Mesenchymal stem cell (in vitro differentiated cells and primary cell): ENCODE data around the gene SLC35F3.

Source experiments
- DNase-seq: peaks from one replicate; pipeline ENCODE4 v3.0.0-alpha.2; 2013
- H2AFZ ChIP-seq: one replicate; pipeline ENCODE4 v1.6.1; 2013; ENCODE audit warnings: low read depth, mild to moderate bottlenecking, control low read depth, inconsistent platforms, low read length, moderate library complexity
- H2AK5ac ChIP-seq: 2 replicates; pipeline ENCODE4 v1.6.1; 2013; ENCODE audit warnings: low read length, moderate library complexity, mild to moderate bottlenecking, inconsistent platforms; ENCODE audit not compliant: severe bottlenecking
- H2BK120ac ChIP-seq: one replicate; pipeline ENCODE4 v1.6.1; 2013; ENCODE audit warnings: low read depth, mild to moderate bottlenecking, inconsistent platforms, low read length, moderate library complexity
- H2BK12ac ChIP-seq, 2 experiments: one replicate each; pipeline ENCODE4 v1.6.1; 2013; ENCODE audit warnings: inconsistent platforms in 2 of 2, low read length in 2 of 2, mild to moderate bottlenecking in 2 of 2, moderate library complexity in 2 of 2, control low read depth in 1 of 2
- H2BK15ac ChIP-seq: one replicate; pipeline ENCODE4 v1.6.1; 2013; ENCODE audit warnings: mild to moderate bottlenecking, low read depth, inconsistent platforms; ENCODE audit not compliant: poor library complexity, severe bottlenecking
- H2BK5ac ChIP-seq: 2 replicates; pipeline ENCODE4 v1.6.1; 2013; ENCODE audit warnings: low read depth, mild to moderate bottlenecking, low read length, control low read depth, inconsistent platforms; ENCODE audit not compliant: poor library complexity, severe bottlenecking
- H3K14ac ChIP-seq, 2 experiments: one replicate each; pipeline ENCODE4 v1.6.1; 2013; ENCODE audit warnings: inconsistent platforms in 2 of 2, low read length in 2 of 2, control low read depth in 1 of 2, mild to moderate bottlenecking in 1 of 2, moderate library complexity in 1 of 2
- H3K18ac ChIP-seq, 2 experiments: one replicate each; pipeline ENCODE4 v1.6.1; 2013; ENCODE audit warnings: inconsistent platforms in 2 of 2, low read length in 2 of 2, control low read depth in 1 of 2, low read depth in 1 of 2, mild to moderate bottlenecking in 1 of 2
- H3K23ac ChIP-seq, 2 experiments: one replicate each; pipeline ENCODE4 v1.6.1; 2013; ENCODE audit warnings: inconsistent platforms in 2 of 2, low read length in 2 of 2, mild to moderate bottlenecking in 2 of 2, moderate library complexity in 2 of 2, control low read depth in 1 of 2
- H3K27ac ChIP-seq: 2 replicates; pipeline ENCODE4 v1.5.1; 2013; ENCODE audit warnings: mild to moderate bottlenecking, moderate library complexity, low read length, control low read depth, inconsistent platforms; ENCODE audit not compliant: poor library complexity, severe bottlenecking
- H3K27me3 ChIP-seq, 2 experiments: 2 replicates each; pipeline versions ENCODE4 v1.6.1 to v1.7.0; 2013; ENCODE audit warnings: low read length in 2 of 2, mild to moderate bottlenecking in 2 of 2, moderate library complexity in 2 of 2, control low read depth in 1 of 2, inconsistent platforms in 1 of 2; ENCODE audit not compliant: control insufficient read depth in 1 of 2, insufficient read depth in 1 of 2
- H3K36me3 ChIP-seq, 2 experiments: 2 replicates each; pipeline versions ENCODE4 v1.6.1 to v1.7.0; 2013; ENCODE audit warnings: low read length in 2 of 2, control low read depth in 1 of 2, inconsistent platforms in 1 of 2, low read depth in 1 of 2, mild to moderate bottlenecking in 1 of 2; ENCODE audit not compliant: insufficient read depth in 2 of 2, control insufficient read depth in 1 of 2
- H3K4ac ChIP-seq, 2 experiments: one replicate each; pipeline ENCODE4 v1.6.1; 2013; ENCODE audit warnings: inconsistent platforms in 2 of 2, low read length in 2 of 2, mild to moderate bottlenecking in 2 of 2, moderate library complexity in 2 of 2, control low read depth in 1 of 2, low read depth in 1 of 2
- H3K4me1 ChIP-seq: 2 replicates; pipeline ENCODE4 v1.6.1; 2013; ENCODE audit warnings: low read depth, low read length, control low read depth; ENCODE audit not compliant: control insufficient read depth, insufficient read depth
- H3K4me2 ChIP-seq: 2 replicates; pipeline ENCODE4 v1.6.1; 2013; ENCODE audit warnings: low read length, mild to moderate bottlenecking, inconsistent platforms; ENCODE audit not compliant: poor library complexity, severe bottlenecking
- H3K4me3 ChIP-seq, 2 experiments: 2 replicates each; pipeline versions ENCODE4 v1.5.1 to v1.7.0; 2013; ENCODE audit warnings: low read length in 2 of 2, mild to moderate bottlenecking in 2 of 2, control low read depth in 1 of 2, low read depth in 1 of 2; ENCODE audit not compliant: insufficient read depth in 1 of 2
- H3K79me1 ChIP-seq: replicated peaks from 2 replicates; pipeline ENCODE4 v1.6.1; 2013; ENCODE audit warnings: mild to moderate bottlenecking, control low read depth, low read length, inconsistent platforms; ENCODE audit not compliant: poor library complexity, severe bottlenecking
- H3K9ac ChIP-seq: 2 replicates; pipeline ENCODE4 v1.7.0; 2013; ENCODE audit warnings: mild to moderate bottlenecking, low read length, moderate library complexity
- H3K9me3 ChIP-seq: 2 replicates; pipeline ENCODE4 v1.7.0; 2013; ENCODE audit warnings: mild to moderate bottlenecking, low read length; ENCODE audit not compliant: control insufficient read depth
- H4K8ac ChIP-seq: one replicate; pipeline ENCODE4 v1.6.1; 2013; ENCODE audit warnings: inconsistent platforms, mild to moderate bottlenecking, low read length, moderate library complexity
- H4K91ac ChIP-seq: one replicate; pipeline ENCODE4 v1.6.1; 2013; ENCODE audit warnings: mild to moderate bottlenecking, low read length, inconsistent platforms
- WGBS: methylation state at CpG from one replicate; pipeline ENCODE4 v1.1.7; 2013; ENCODE audit warnings: mixed read lengths; 5-methylcytosine and 5-hydroxymethylcytosine counted together

The SLC35F3 gene

DNA sequence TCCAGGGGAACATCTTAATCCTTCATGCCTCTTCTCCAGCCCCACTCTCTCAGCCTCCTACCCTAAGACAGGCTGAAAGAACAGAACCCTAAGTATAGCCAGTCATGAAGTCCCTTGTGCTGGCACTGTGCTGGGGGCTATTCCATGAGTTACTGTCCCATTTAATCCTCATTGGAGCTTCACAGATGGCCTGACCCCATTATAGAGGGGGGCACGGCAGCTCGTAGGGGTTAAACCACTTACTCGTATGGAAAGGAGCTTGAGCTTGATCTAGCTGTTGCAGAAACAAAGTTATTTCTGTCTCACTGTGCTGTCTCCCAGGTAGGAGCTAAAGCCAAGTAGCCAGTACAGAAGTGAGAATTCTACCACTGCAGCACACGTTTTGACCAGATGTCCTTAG is 265.6 kb downstream of the SLC35F3 start:
- Histone ChIP-seq H3K27me3 (peaks cover 0 to 3% of the 10 kb centered on the region in 2 experiments), H2BK120ac (no peak overlapping the region)
- 58% methylated on average over 4 of the region's 4 CpGs for WGBS

DNA sequence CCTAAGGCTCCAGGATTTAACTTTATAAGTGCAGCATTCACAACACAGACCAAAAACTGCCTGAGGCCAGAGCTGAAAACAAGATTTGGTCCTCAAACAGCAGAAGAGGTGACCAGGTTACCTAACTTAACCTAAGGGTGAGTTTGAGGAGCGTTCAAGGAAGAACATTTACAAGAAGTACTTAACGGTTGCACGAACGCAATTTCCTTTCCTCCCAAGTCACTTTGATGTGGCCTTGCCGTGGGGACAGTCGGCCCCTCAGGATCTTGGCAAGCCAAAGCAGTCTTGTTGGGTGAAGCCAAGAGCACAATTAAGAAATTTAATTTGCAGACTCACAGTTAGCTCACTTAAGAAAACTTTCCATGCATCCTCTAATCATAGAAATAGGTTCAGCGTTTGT is 266.1 kb downstream of the SLC35F3 start:
- H4K91ac ChIP-seq, result no peak overlapping the region
- no peaks in the 10 kb centered on the region for H3K9me3 ChIP-seq
- H3K9ac ChIP-seq, result no peak overlapping the region
- H3K27me3 ChIP-seq, result peaks cover 0 to 3% of the 10 kb centered on the region in 2 experiments
- no peaks in the 10 kb centered on the region for H3K36me3 ChIP-seq
- H3K23ac ChIP-seq, result no peak overlapping the region
- H3K27ac ChIP-seq, result no peak overlapping the region
- H2BK12ac ChIP-seq, result no peak overlapping the region
- no peak overlapping the region for H2AK5ac ChIP-seq
- H2BK5ac ChIP-seq, result no peak overlapping the region
- no peak overlapping the region for H4K8ac ChIP-seq
- DNase-seq, result no peak
- H2BK15ac ChIP-seq, result no peak overlapping the region
- H3K14ac ChIP-seq, result no peak overlapping the region
- WGBS, result 71% methylated on average over 7 of the region's 7 CpGs
- no peak overlapping the region for H2AFZ ChIP-seq
- H3K18ac ChIP-seq, result no peak overlapping the region
- no peaks in the 10 kb centered on the region for H3K79me1 ChIP-seq
- H3K4me2 ChIP-seq, result no peak overlapping the region
- H3K4me1 ChIP-seq, result no peaks in the 10 kb centered on the region
- H3K4ac ChIP-seq, result no peak overlapping the region
- H3K4me3 ChIP-seq, result no peak overlapping the region
- no peak overlapping the region for H2BK120ac ChIP-seq

More for the DNA sequence above, 265.6 kb downstream of the SLC35F3 start:
- H2AK5ac ChIP-seq, result no peak overlapping the region
- H3K4me2 ChIP-seq, result no peak overlapping the region
- H3K4me3 ChIP-seq, result no peak overlapping the region
- H3K4me1 ChIP-seq, result no peaks in the 10 kb centered on the region
- H4K91ac ChIP-seq, result no peak overlapping the region
- H2BK5ac ChIP-seq, result no peak overlapping the region
- no peak overlapping the region for H3K27ac ChIP-seq
- no peak overlapping the region for H2AFZ ChIP-seq
- no peaks in the 10 kb centered on the region for H3K79me1 ChIP-seq
- H3K18ac ChIP-seq, result no peak overlapping the region
- no peak overlapping the region for H3K9ac ChIP-seq
- no peak for DNase-seq
- no peak overlapping the region for H2BK15ac ChIP-seq
- H3K9me3 ChIP-seq, result no peaks in the 10 kb centered on the region
- no peak overlapping the region for H2BK12ac ChIP-seq
- H3K23ac ChIP-seq, result no peak overlapping the region
- no peak overlapping the region for H3K14ac ChIP-seq
- H3K36me3 ChIP-seq, result no peaks in the 10 kb centered on the region
- H4K8ac ChIP-seq, result no peak overlapping the region
- H3K4ac ChIP-seq, result no peak overlapping the region

DNA sequence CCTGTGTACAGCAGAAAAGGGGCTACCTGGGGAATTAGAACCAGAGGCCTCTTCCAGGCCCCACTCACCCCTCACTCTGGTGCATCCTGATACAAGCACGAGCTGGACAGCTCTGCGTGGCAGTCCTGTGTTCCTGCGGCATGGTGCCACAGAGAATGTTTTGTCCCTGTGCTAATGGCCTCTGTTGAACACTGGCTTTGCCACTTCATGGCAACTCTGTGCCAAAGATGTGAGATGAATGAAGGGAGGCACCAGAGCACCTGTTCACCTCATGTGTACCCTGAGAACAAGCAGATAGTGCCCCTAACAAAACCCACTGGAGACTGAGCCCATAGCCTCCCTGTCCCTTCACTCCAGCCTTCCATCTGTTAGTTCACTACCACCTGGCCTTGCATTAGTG is 269.5 kb downstream of the SLC35F3 start:
- no peak overlapping the region for H4K8ac ChIP-seq
- H3K9ac ChIP-seq, result no peak overlapping the region
- no peaks in the 10 kb centered on the region for H3K4me1 ChIP-seq
- H2BK120ac ChIP-seq, result no peak overlapping the region
- H2BK15ac ChIP-seq, result no peak overlapping the region
- no peak overlapping the region for H2BK5ac ChIP-seq
- no peak overlapping the region for H3K27ac ChIP-seq
- H3K18ac ChIP-seq, result no peak overlapping the region
- no peaks in the 10 kb centered on the region for H3K9me3 ChIP-seq
- 81% methylated on average over 3 of the region's 3 CpGs for WGBS
- no peak overlapping the region for H2AK5ac ChIP-seq
- no peak overlapping the region for H3K14ac ChIP-seq
- no peak overlapping the region for H2BK12ac ChIP-seq
- H3K4me2 ChIP-seq, result no peak overlapping the region
- H3K4ac ChIP-seq, result no peak overlapping the region
- no peaks in the 10 kb centered on the region for H3K36me3 ChIP-seq
- H3K79me1 ChIP-seq, result no peaks in the 10 kb centered on the region
- peaks cover 0 to 5% of the 10 kb centered on the region in 2 experiments for H3K27me3 ChIP-seq
- no peak overlapping the region for H3K4me3 ChIP-seq
- H2AFZ ChIP-seq, result no peak overlapping the region
- H4K91ac ChIP-seq, result no peak overlapping the region
- H3K23ac ChIP-seq, result no peak overlapping the region
- DNase-seq, result no peak

DNA sequence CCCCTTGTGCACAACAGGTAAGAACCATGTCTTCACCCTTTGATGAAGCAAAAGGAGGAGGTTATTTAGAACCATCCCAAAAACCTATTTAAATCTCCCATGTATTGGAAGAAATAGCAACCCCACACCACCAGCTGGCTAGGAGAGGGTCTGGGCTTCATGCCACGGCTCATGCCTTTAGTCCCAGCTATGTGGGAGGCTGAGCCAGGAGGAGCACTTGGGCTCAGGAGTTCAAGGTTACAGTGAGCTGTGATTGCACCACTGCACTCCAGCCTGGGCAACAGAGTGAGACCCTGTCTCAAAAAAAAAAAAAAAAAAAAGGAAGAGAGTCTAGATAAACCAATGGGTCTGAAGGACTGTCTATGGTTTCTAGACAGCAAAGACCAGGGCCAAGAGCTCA is 270.9 kb downstream of the SLC35F3 start:
- Histone ChIP-seq H3K4ac (no peak overlapping the region), H2BK5ac (no peak overlapping the region), H2BK15ac (no peak overlapping the region), H3K27ac (no peak overlapping the region), H3K18ac (no peak overlapping the region), H3K36me3 (no peaks in the 10 kb centered on the region), H3K9me3 (no peaks in the 10 kb centered on the region), H3K14ac (no peak overlapping the region), H3K9ac (no peak overlapping the region), H3K4me3 (no peak overlapping the region), H2BK12ac (no peak overlapping the region), H2BK120ac (no peak overlapping the region), H3K23ac (no peak overlapping the region), H3K79me1 (no peaks in the 10 kb centered on the region), H2AK5ac (no peak overlapping the region), H3K4me1 (no peaks in the 10 kb centered on the region), H4K8ac (no peak overlapping the region), H2AFZ (no peak overlapping the region), H4K91ac (no peak overlapping the region), H3K27me3 (peaks cover 0 to 7% of the 10 kb centered on the region in 2 experiments), H3K4me2 (no peak overlapping the region)
- 71% methylated on average over 1 of the region's 1 CpG for WGBS
- DNase-seq, result no peak
